ENCODE data around the gene STAC.

STAC gene

GRCh38 chr3:36408146-36408545, 27.8 kb downstream of the STAC start:
- Histone ChIP-seq H3K4ac (ENCODE audit: low read length) (no peak overlapping the region), H2BK12ac (ENCODE audit: low read length) (no peak overlapping the region), H4K8ac (ENCODE audit: low read depth, low read length) (no peak overlapping the region), H3K14ac (ENCODE audit: low read length) (no peak overlapping the region), H2BK15ac (ENCODE audit: low read length) (no peak overlapping the region), H3K27ac (replicated peaks; ENCODE audit: low read length) (no peak overlapping the region), H3K23ac (ENCODE audit: low read depth, low read length, poor library complexity) (no peak overlapping the region), H3K18ac (ENCODE audit: low read length) (no peak overlapping the region), H2BK5ac (ENCODE audit: low read length) (no peak overlapping the region), H2BK120ac (ENCODE audit: low read depth, low read length) (no peak overlapping the region), H3K4me3 (ENCODE audit: low read length in 2 of 2) (no peak overlapping the region), H3K9ac (ENCODE audit: low read depth, low read length, poor library complexity) (no peak overlapping the region), H3K27me3 (ENCODE audit: control insufficient read depth in 3 of 3, insufficient read depth in 3 of 3, low read depth in 1 of 3, low read length in 3 of 3) (no peaks in the 10 kb centered on the region), H2AK5ac (ENCODE audit: low read depth, low read length) (no peak overlapping the region), H3K9me3 (replicated peaks in 1 of 2; ENCODE audit: control insufficient read depth in 2 of 2, insufficient read depth in 1 of 2, low read depth in 1 of 2, low read length in 2 of 2) (peaks cover 0 to 2% of the 10 kb centered on the region in 2 donors), H4K91ac (ENCODE audit: low read depth, low read length, poor library complexity) (no peak overlapping the region), H2AFZ (ENCODE audit: low read length) (no peak overlapping the region), H3K36me3 (replicated peaks in 1 of 2; ENCODE audit: control insufficient read depth in 2 of 2, insufficient read depth in 2 of 2, low read length in 2 of 2) (no peaks in the 10 kb centered on the region), H3K4me2 (ENCODE audit: insufficient read depth, low read length, poor library complexity, severe bottlenecking) (no peak overlapping the region), H3K79me1 (ENCODE audit: low read depth, low read length) (no peaks in the 10 kb centered on the region), H3K4me1 (ENCODE audit: control insufficient read depth in 2 of 2, insufficient read depth in 1 of 2, low read depth in 1 of 2, low read length in 2 of 2) (peaks cover 0 to 1% of the 10 kb centered on the region in 2 donors)
- no peak for DNase-seq (ENCODE audit: low spot score)
- no CpG with 5 or more reads among the region's 1 CpG for WGBS, 2 donors (ENCODE audit: extremely low coverage in 2 of 2, insufficient read length in 2 of 2, insufficient replicate concordance in 1 of 2)

- Histone ChIP-seq H2AK5ac (ENCODE audit: low read depth, low read length) (no peak overlapping the region), H4K91ac (ENCODE audit: low read depth, low read length, poor library complexity) (no peak overlapping the region), H2BK12ac (ENCODE audit: low read length) (no peak overlapping the region), H3K9me3 (replicated peaks in 1 of 2; ENCODE audit: control insufficient read depth in 2 of 2, insufficient read depth in 1 of 2, low read depth in 1 of 2, low read length in 2 of 2) (peaks cover 0 to 2% of the 10 kb centered on the region in 2 donors), H3K27ac (replicated peaks; ENCODE audit: low read length) (no peak overlapping the region), H3K14ac (ENCODE audit: low read length) (no peak overlapping the region), H3K18ac (ENCODE audit: low read length) (no peak overlapping the region), H3K23ac (ENCODE audit: low read depth, low read length, poor library complexity) (no peak overlapping the region), H2AFZ (ENCODE audit: low read length) (no peak overlapping the region), H3K4me3 (ENCODE audit: low read length in 2 of 2) (no peak overlapping the region), H3K27me3 (ENCODE audit: control insufficient read depth in 3 of 3, insufficient read depth in 3 of 3, low read depth in 1 of 3, low read length in 3 of 3) (no peaks in the 10 kb centered on the region), H3K79me1 (ENCODE audit: low read depth, low read length) (no peaks in the 10 kb centered on the region), H4K8ac (ENCODE audit: low read depth, low read length) (no peak overlapping the region), H3K4me2 (ENCODE audit: insufficient read depth, low read length, poor library complexity, severe bottlenecking) (no peak overlapping the region), H2BK5ac (ENCODE audit: low read length) (no peak overlapping the region), H3K36me3 (replicated peaks in 1 of 2; ENCODE audit: control insufficient read depth in 2 of 2, insufficient read depth in 2 of 2, low read length in 2 of 2) (no peaks in the 10 kb centered on the region), H2BK120ac (ENCODE audit: low read depth, low read length) (no peak overlapping the region), H2BK15ac (ENCODE audit: low read length) (no peak overlapping the region), H3K9ac (ENCODE audit: low read depth, low read length, poor library complexity) (no peak overlapping the region), H3K4ac (ENCODE audit: low read length) (no peak overlapping the region), H3K4me1 (ENCODE audit: control insufficient read depth in 2 of 2, insufficient read depth in 1 of 2, low read depth in 1 of 2, low read length in 2 of 2) (peaks cover 0 to 1% of the 10 kb centered on the region in 2 donors)
- no peak for DNase-seq (ENCODE audit: low spot score)
- WGBS, 2 donors (ENCODE audit: extremely low coverage in 2 of 2, insufficient read length in 2 of 2, insufficient replicate concordance in 1 of 2): no CpG with 5 or more reads among the region's 2 CpGs
Observed at GRCh38 chr3:36409862-36410261, 29.6 kb downstream of the STAC start.

GRCh38 chr3:36411587-36411986, 31.3 kb downstream of the STAC start:
- no peak overlapping the region for H2BK15ac ChIP-seq (ENCODE audit: low read length)
- no peak overlapping the region for H3K4ac ChIP-seq (ENCODE audit: low read length)
- H3K18ac ChIP-seq (ENCODE audit: low read length): no peak overlapping the region
- H2AK5ac ChIP-seq (ENCODE audit: low read depth, low read length): no peak overlapping the region
- H2BK12ac ChIP-seq (ENCODE audit: low read length): no peak overlapping the region
- H3K36me3 ChIP-seq (replicated peaks in 1 of 2; ENCODE audit: control insufficient read depth in 2 of 2, insufficient read depth in 2 of 2, low read length in 2 of 2): no peaks in the 10 kb centered on the region
- H3K14ac ChIP-seq (ENCODE audit: low read length): no peak overlapping the region
- no peak overlapping the region for H3K4me2 ChIP-seq (ENCODE audit: insufficient read depth, low read length, poor library complexity, severe bottlenecking)
- H3K4me1 ChIP-seq (ENCODE audit: control insufficient read depth in 2 of 2, insufficient read depth in 1 of 2, low read depth in 1 of 2, low read length in 2 of 2): peaks cover 0 to 1% of the 10 kb centered on the region in 2 donors
- H2BK5ac ChIP-seq (ENCODE audit: low read length): no peak overlapping the region
- H3K4me3 ChIP-seq (ENCODE audit: low read length in 2 of 2): no peak overlapping the region
- no peaks in the 10 kb centered on the region for H3K79me1 ChIP-seq (ENCODE audit: low read depth, low read length)
- DNase-seq (ENCODE audit: low spot score): no peak
- peaks cover 0 to 2% of the 10 kb centered on the region in 2 donors for H3K9me3 ChIP-seq (replicated peaks in 1 of 2; ENCODE audit: control insufficient read depth in 2 of 2, insufficient read depth in 1 of 2, low read depth in 1 of 2, low read length in 2 of 2)
- H3K27ac ChIP-seq (replicated peaks; ENCODE audit: low read length): no peak overlapping the region
- no peak overlapping the region for H2AFZ ChIP-seq (ENCODE audit: low read length)
- no CpG with 5 or more reads among the region's 1 CpG for WGBS, 2 donors (ENCODE audit: extremely low coverage in 2 of 2, insufficient read length in 2 of 2, insufficient replicate concordance in 1 of 2)
- no peak overlapping the region for H2BK120ac ChIP-seq (ENCODE audit: low read depth, low read length)
- H3K23ac ChIP-seq (ENCODE audit: low read depth, low read length, poor library complexity): no peak overlapping the region
- no peak overlapping the region for H4K8ac ChIP-seq (ENCODE audit: low read depth, low read length)
- no peak overlapping the region for H4K91ac ChIP-seq (ENCODE audit: low read depth, low read length, poor library complexity)
- no peaks in the 10 kb centered on the region for H3K27me3 ChIP-seq (ENCODE audit: control insufficient read depth in 3 of 3, insufficient read depth in 3 of 3, low read depth in 1 of 3, low read length in 3 of 3)
- H3K9ac ChIP-seq (ENCODE audit: low read depth, low read length, poor library complexity): no peak overlapping the region

GRCh38 chr3:36416599-36416998, 36.3 kb downstream of the STAC start:
- no peak overlapping the region for H2AFZ ChIP-seq (ENCODE audit: low read length)
- no peak overlapping the region for H3K4me2 ChIP-seq (ENCODE audit: insufficient read depth, low read length, poor library complexity, severe bottlenecking)
- no peak overlapping the region for H2BK12ac ChIP-seq (ENCODE audit: low read length)
- H3K27me3 ChIP-seq (ENCODE audit: control insufficient read depth in 3 of 3, insufficient read depth in 3 of 3, low read depth in 1 of 3, low read length in 3 of 3): no peaks in the 10 kb centered on the region
- H3K23ac ChIP-seq (ENCODE audit: low read depth, low read length, poor library complexity): no peak overlapping the region
- no peak overlapping the region for H2BK120ac ChIP-seq (ENCODE audit: low read depth, low read length)
- H3K27ac ChIP-seq (replicated peaks; ENCODE audit: low read length): no peak overlapping the region
- H2BK5ac ChIP-seq (ENCODE audit: low read length): no peak overlapping the region
- no peak overlapping the region for H2BK15ac ChIP-seq (ENCODE audit: low read length)
- H3K9ac ChIP-seq (ENCODE audit: low read depth, low read length, poor library complexity): no peak overlapping the region
- H2AK5ac ChIP-seq (ENCODE audit: low read depth, low read length): no peak overlapping the region
- no peak overlapping the region for H3K4ac ChIP-seq (ENCODE audit: low read length)
- no CpG with 5 or more reads among the region's 1 CpG for WGBS, 2 donors (ENCODE audit: extremely low coverage in 2 of 2, insufficient read length in 2 of 2, insufficient replicate concordance in 1 of 2)
- H4K91ac ChIP-seq (ENCODE audit: low read depth, low read length, poor library complexity): no peak overlapping the region
- H3K9me3 ChIP-seq (replicated peaks in 1 of 2; ENCODE audit: control insufficient read depth in 2 of 2, insufficient read depth in 1 of 2, low read depth in 1 of 2, low read length in 2 of 2): peaks cover 0 to under 1% of the 10 kb centered on the region in 2 donors
- H3K4me3 ChIP-seq (ENCODE audit: low read length in 2 of 2): no peak overlapping the region
- H3K79me1 ChIP-seq (ENCODE audit: low read depth, low read length): no peaks in the 10 kb centered on the region
- H3K36me3 ChIP-seq (replicated peaks in 1 of 2; ENCODE audit: control insufficient read depth in 2 of 2, insufficient read depth in 2 of 2, low read length in 2 of 2): no peaks in the 10 kb centered on the region
- no peak for DNase-seq (ENCODE audit: low spot score)
- H4K8ac ChIP-seq (ENCODE audit: low read depth, low read length): no peak overlapping the region
- no peak overlapping the region for H3K18ac ChIP-seq (ENCODE audit: low read length)
- no peak overlapping the region for H3K14ac ChIP-seq (ENCODE audit: low read length)
- peaks cover 0 to 1% of the 10 kb centered on the region in 2 donors for H3K4me1 ChIP-seq (ENCODE audit: control insufficient read depth in 2 of 2, insufficient read depth in 1 of 2, low read depth in 1 of 2, low read length in 2 of 2)

Measured in neuronal stem cell (in vitro differentiated cells).